H9 (cell line): ENCODE measurements around the gene MAPKAP1. TPM values are rescaled to one million over a fixed set of nuclear protein-coding genes. Genes with fewer than 3 reads are reported as not detected.
A peak's percentile ranks its signal among the peaks of the same experiment; 100 is the strongest.

ENCODE experiments used
- DNase-seq: peaks from one replicate; pipeline ENCODE4 v3.0.0-alpha.2; 2017
- H2AFZ ChIP-seq: one replicate; pipeline ENCODE4 v1.6.1; 2013; ENCODE audit warnings: mild to moderate bottlenecking, low read length, control low read depth, moderate library complexity
- H2AK5ac ChIP-seq: 2 replicates; pipeline ENCODE4 v1.6.1; 2013; ENCODE audit warnings: low read length, control low read depth, mixed read lengths; ENCODE audit not compliant: insufficient read length
- H2BK120ac ChIP-seq: one replicate; pipeline ENCODE4 v1.6.1; 2013; ENCODE audit warnings: low read depth, mild to moderate bottlenecking, low read length, control low read depth, inconsistent platforms; ENCODE audit not compliant: poor library complexity, severe bottlenecking
- H2BK12ac ChIP-seq: 2 replicates; pipeline ENCODE4 v1.6.1; 2013; ENCODE audit warnings: low read length, control low read depth, mixed read lengths, low read depth; ENCODE audit not compliant: insufficient read length
- H2BK15ac ChIP-seq: 2 replicates; pipeline ENCODE4 v1.6.1; 2013; ENCODE audit warnings: low read depth, low read length, control low read depth
- H2BK20ac ChIP-seq: one replicate; pipeline ENCODE4 v1.6.1; 2013; ENCODE audit warnings: low read depth, mild to moderate bottlenecking, low read length, control low read depth, inconsistent platforms; ENCODE audit not compliant: poor library complexity, severe bottlenecking
- H2BK5ac ChIP-seq: 2 replicates; pipeline ENCODE4 v1.6.1; 2013; ENCODE audit warnings: low read length, control low read depth, mixed read lengths; ENCODE audit not compliant: insufficient read length
- H3K14ac ChIP-seq: 2 replicates; pipeline ENCODE4 v1.6.1; 2013; ENCODE audit warnings: low read length, control low read depth; ENCODE audit not compliant: insufficient read depth
- H3K18ac ChIP-seq: 2 replicates; pipeline ENCODE4 v1.6.1; 2013; ENCODE audit warnings: low read depth, mild to moderate bottlenecking, mixed read lengths, low read length, control low read depth; ENCODE audit not compliant: insufficient read length
- H3K23ac ChIP-seq: 2 replicates; pipeline ENCODE4 v1.6.1; 2013; ENCODE audit warnings: low read length, control low read depth, mixed read lengths, low read depth; ENCODE audit not compliant: insufficient read length
- H3K23me2 ChIP-seq: 2 replicates; pipeline ENCODE4 v1.6.1; 2013; ENCODE audit warnings: low read depth, mild to moderate bottlenecking, mixed read lengths, low read length, control low read depth; ENCODE audit not compliant: insufficient read length, poor library complexity, severe bottlenecking
- H3K27ac ChIP-seq: 2 replicates; pipeline ENCODE4 v1.5.1; 2013; ENCODE audit warnings: low read length, control low read depth, mixed read lengths, low read depth; ENCODE audit not compliant: insufficient read length
- H3K27me3 ChIP-seq: 2 replicates; pipeline ENCODE4 v1.6.1; 2013; ENCODE audit warnings: low read length, control low read depth, inconsistent platforms; ENCODE audit not compliant: insufficient read depth
- H3K4ac ChIP-seq: 2 replicates; pipeline ENCODE4 v1.6.1; 2013; ENCODE audit warnings: low read depth, mild to moderate bottlenecking, control low read depth, inconsistent platforms, low read length, moderate library complexity
- H3K4me1 ChIP-seq: 2 replicates; pipeline ENCODE4 v1.6.1; 2013; ENCODE audit warnings: low read length, control low read depth, inconsistent platforms; ENCODE audit not compliant: insufficient read depth
- H3K4me2 ChIP-seq: 2 replicates; pipeline ENCODE4 v1.6.1; 2013; ENCODE audit warnings: low read length, control low read depth, mixed read lengths; ENCODE audit not compliant: insufficient read length, insufficient read depth
- H3K56ac ChIP-seq: 2 replicates; pipeline ENCODE4 v1.6.1; 2013; ENCODE audit warnings: low read depth, mild to moderate bottlenecking, mixed read lengths, low read length, control low read depth; ENCODE audit not compliant: insufficient read length
- H3K79me1 ChIP-seq: 2 replicates; pipeline ENCODE4 v1.6.1; 2013; ENCODE audit warnings: low read depth, mild to moderate bottlenecking, moderate library complexity, low read length, control low read depth, inconsistent platforms; ENCODE audit not compliant: insufficient read depth, poor library complexity, severe bottlenecking
- H3K79me2 ChIP-seq: 2 replicates; pipeline ENCODE4 v1.6.1; 2013; ENCODE audit warnings: low read length, control low read depth, inconsistent platforms; ENCODE audit not compliant: insufficient read depth
- H3K9ac ChIP-seq: 2 replicates; pipeline ENCODE4 v1.6.1; 2013; ENCODE audit warnings: low read length, control low read depth, mixed read lengths; ENCODE audit not compliant: insufficient read length; ENCODE audit errors: extremely low read depth
- H3K9me3 ChIP-seq: one replicate; pipeline ENCODE4 v1.6.1; 2013; ENCODE audit warnings: low read depth, low read length, inconsistent platforms; ENCODE audit not compliant: control insufficient read depth
- H3T11ph ChIP-seq: one replicate; pipeline ENCODE4 v1.6.1; 2013; ENCODE audit warnings: mild to moderate bottlenecking, low read length, control low read depth, inconsistent platforms
- H4K20me1 ChIP-seq: one replicate; pipeline ENCODE4 v1.6.1; 2013; ENCODE audit not compliant: control insufficient read depth, insufficient read length, insufficient read depth
- H4K5ac ChIP-seq: 2 replicates; pipeline ENCODE4 v1.6.1; 2013; ENCODE audit warnings: low read depth, mild to moderate bottlenecking, mixed read lengths, low read length, control low read depth; ENCODE audit not compliant: insufficient read length
- H4K8ac ChIP-seq: replicated peaks from 2 replicates; pipeline ENCODE4 v1.6.1; 2013; ENCODE audit warnings: low read length, control low read depth, mixed read lengths, low read depth; ENCODE audit not compliant: insufficient read length
- H4K91ac ChIP-seq: 2 replicates; pipeline ENCODE4 v1.6.1; 2013; ENCODE audit warnings: low read depth, mild to moderate bottlenecking, moderate library complexity, mixed read lengths, low read length, control low read depth; ENCODE audit not compliant: insufficient read length
- H3K27ac Mint-ChIP-seq, 3 experiments: 2 replicates in 2 of 3; 3 replicates in 1 of 3; pipeline ENCODE4 v1.8.0; 2020 to 2021; ENCODE audit warnings: mixed read lengths in 3 of 3, mild to moderate bottlenecking in 1 of 3, moderate library complexity in 1 of 3
- H3K27me3 Mint-ChIP-seq: 2 replicates; pipeline ENCODE4 v1.8.0; 2021; ENCODE audit warnings: low read depth, mild to moderate bottlenecking, moderate library complexity, mixed read lengths
- H3K36me3 Mint-ChIP-seq, 3 experiments: 2 replicates in 2 of 3; 3 replicates in 1 of 3; pipeline ENCODE4 v1.8.0; 2020 to 2021; ENCODE audit warnings: low read depth in 3 of 3, mixed read lengths in 3 of 3; ENCODE audit not compliant: insufficient read depth in 1 of 3
- H3K4me1 Mint-ChIP-seq, 2 experiments: 2 replicates each; pipeline ENCODE4 v1.8.0; 2020; ENCODE audit warnings: mixed read lengths in 2 of 2
- H3K4me3 Mint-ChIP-seq, 2 experiments: 2 replicates in 1 of 2; 3 replicates in 1 of 2; pipeline ENCODE4 v1.8.0; 2020 to 2021; ENCODE audit warnings: mild to moderate bottlenecking in 2 of 2, mixed read lengths in 2 of 2, moderate library complexity in 1 of 2
- H3K9me3 Mint-ChIP-seq, 2 experiments: 2 replicates in 1 of 2; 3 replicates in 1 of 2; pipeline ENCODE4 v1.8.0; 2020; ENCODE audit warnings: mild to moderate bottlenecking in 2 of 2, mixed read lengths in 2 of 2, moderate library complexity in 1 of 2
- CTCF ChIP-seq: fragments of 200-600 bp; sonication (generic); conservative IDR thresholded peaks from 3 replicates; pipeline ENCODE4 v1.8.0; 2021; ENCODE audit warnings: antibody characterized with exemption, mild to moderate bottlenecking
- WGBS: extraction: QIAGEN DNeasy Blood & Tissue Kit; methylation state at CpG from one replicate; pipeline ENCODE4 v1.1.7; 2013; ENCODE audit warnings: missing lambda C conversion rate, low lambda C conversion rate, mixed read lengths; ENCODE audit not compliant: insufficient read length; ENCODE audit errors: extremely low coverage; 5-methylcytosine and 5-hydroxymethylcytosine counted together
- total RNA-seq: library from RNA; stranded (reverse); gene quantifications from 2 replicates; pipeline ENCODE4 v1.2.1, GENCODE V29; 2021

Gene MAPKAP1
- total RNA-seq, 1 experiment from 2014 or later: 97.0 TPM

- Histone ChIP-seq H3K79me2 (no peaks in the 10 kb centered on the region; the same call in 1 of the 2 replicates), H3K23ac (no peak overlapping the region)
Measured at GRCh38 chr9:125593581-125594222, 113.3 kb downstream of the MAPKAP1 start.

More at GRCh38 chr9:125593581-125594222, 113.3 kb downstream of the MAPKAP1 start:
- Histone ChIP-seq H4K91ac (no peak overlapping the region), H3K9me3 (no peaks in the 10 kb centered on the region), H3T11ph (no peak overlapping the region), H2BK5ac (no peak overlapping the region), H4K5ac (no peak overlapping the region), H2BK15ac (no peak overlapping the region), H3K18ac (no peak overlapping the region), H3K14ac (no peak overlapping the region), H3K9ac (no peak overlapping the region), H2AK5ac (no peak overlapping the region), H3K23me2 (no peaks in the 10 kb centered on the region), H2BK20ac (no peak overlapping the region), H3K4ac (no peak overlapping the region), H2BK12ac (no peak overlapping the region), H2BK120ac (no peak overlapping the region), H3K79me1 (peaks cover 8% of the 10 kb centered on the region), H3K27ac (no peak overlapping the region), H3K4me2 (no peak overlapping the region), H4K20me1 (no peaks in the 10 kb centered on the region), H2AFZ (no peak overlapping the region), H3K56ac (no peak overlapping the region), H4K8ac (no peak overlapping the region), H3K27me3 (no peaks in the 10 kb centered on the region), H3K4me1 (peaks cover 3% of the 10 kb centered on the region)
- no peak for DNase-seq
- TF ChIP-seq CTCF: no peak
- no peaks in the 10 kb centered on the region for H3K27me3 Mint-ChIP-seq
- peaks cover 0 to 7% (median 0%) of the 10 kb centered on the region in 3 experiments; a peak in 4 of 7 replicates for H3K36me3 Mint-ChIP-seq
- no peaks in the 10 kb centered on the region for H3K9me3 Mint-ChIP-seq
- WGBS: no CpG with 5 or more reads among the region's 6 CpGs
- no peak overlapping the region for H3K4me3 Mint-ChIP-seq
- H3K27ac Mint-ChIP-seq: peak overlapping the region in 1 of 3 experiments; percentile 9; a peak in 1 of 7 replicates
- peaks cover 10 to 12% of the 10 kb centered on the region in 2 experiments for H3K4me1 Mint-ChIP-seq
